ENCODE data around the gene MT3.
"Not testable (repeated sequence)": the region's sequence is repeated elsewhere in the genome, so short reads cannot be mapped to it uniquely, and the experiment has no call there.

MT3 gene

GRCh38 chr16:56618138-56618537 is 28.8 kb downstream of the MT3 start:
- 0 out of 2 replicates have a peak, but pooled peaks cover 9% of the 10 kb centered on the region for H3K27me3 ChIP-seq (ENCODE audit: low read depth, low read length)
- peaks cover 8% of the 10 kb centered on the region for H3K4me1 ChIP-seq (ENCODE audit: low read length)
- H3K79me2 ChIP-seq (ENCODE audit: low read length): no peaks in the 10 kb centered on the region

GRCh38 chr16:56620339-56620897 is 31.1 kb downstream of the MT3 start:
- Histone ChIP-seq H3K27ac (ENCODE audit: low read length) (no peak overlapping the region), H4K20me1 (ENCODE audit: insufficient read depth, low read length) (no peaks in the 10 kb centered on the region), H3K4me1 (ENCODE audit: low read length) (no peaks in the 10 kb centered on the region), H3K79me2 (ENCODE audit: low read length) (no peaks in the 10 kb centered on the region), H3K27me3 (ENCODE audit: low read depth, low read length) (0 out of 2 replicates have a peak, but pooled peaks cover 12% of the 10 kb centered on the region), H3K4me3 (ENCODE audit: low read length) (no peak overlapping the region), H3K36me3 (replicated peaks; ENCODE audit: low read depth, low read length) (no peaks in the 10 kb centered on the region), H2AFZ (ENCODE audit: low read depth, low read length) (no peak overlapping the region), H3K4me2 (ENCODE audit: low read length) (no peak overlapping the region), H3K9ac (ENCODE audit: low read length) (no peak overlapping the region), H3K9me3 (ENCODE audit: insufficient read depth, low read length) (no peaks in the 10 kb centered on the region)
- TF ChIP-seq CTCF (IDR thresholded peaks at IDR 0.05; ENCODE audit: low read depth, low read length): no peak
- TF ChIP-seq EZH2phosphoT487 (IDR thresholded peaks at IDR 0.05; ENCODE audit: low read depth): no peak

More at GRCh38 chr16:56618138-56618537, 28.8 kb downstream of the MT3 start:
- Histone ChIP-seq H2AFZ (ENCODE audit: low read depth, low read length) (no peak overlapping the region), H3K36me3 (replicated peaks; ENCODE audit: low read depth, low read length) (no peaks in the 10 kb centered on the region), H4K20me1 (ENCODE audit: insufficient read depth, low read length) (no peaks in the 10 kb centered on the region), H3K9ac (ENCODE audit: low read length) (no peak overlapping the region), H3K27ac (ENCODE audit: low read length) (no peak overlapping the region), H3K9me3 (ENCODE audit: insufficient read depth, low read length) (no peaks in the 10 kb centered on the region), H3K4me3 (ENCODE audit: low read length) (no peak overlapping the region), H3K4me2 (ENCODE audit: low read length) (no peak overlapping the region)
- TF ChIP-seq CTCF (IDR thresholded peaks at IDR 0.05; ENCODE audit: low read depth, low read length): no peak
- no peak for TF ChIP-seq EZH2phosphoT487 (IDR thresholded peaks at IDR 0.05; ENCODE audit: low read depth)

- not testable (repeated sequence) for H3K36me3 ChIP-seq (replicated peaks; ENCODE audit: low read depth, low read length); H3K27ac ChIP-seq (ENCODE audit: low read length); H4K20me1 ChIP-seq (ENCODE audit: insufficient read depth, low read length); H3K9me3 ChIP-seq (ENCODE audit: insufficient read depth, low read length); H3K9ac ChIP-seq (ENCODE audit: low read length); H3K4me1 ChIP-seq (ENCODE audit: low read length); H3K4me2 ChIP-seq (ENCODE audit: low read length); H3K79me2 ChIP-seq (ENCODE audit: low read length); H2AFZ ChIP-seq (ENCODE audit: low read depth, low read length); H3K4me3 ChIP-seq (ENCODE audit: low read length)
- peaks cover 21% of the 10 kb centered on the region for H3K27me3 ChIP-seq (ENCODE audit: low read depth, low read length)
Measured at GRCh38 chr16:56621665-56622445, 32.5 kb downstream of the MT3 start.

DNA sequence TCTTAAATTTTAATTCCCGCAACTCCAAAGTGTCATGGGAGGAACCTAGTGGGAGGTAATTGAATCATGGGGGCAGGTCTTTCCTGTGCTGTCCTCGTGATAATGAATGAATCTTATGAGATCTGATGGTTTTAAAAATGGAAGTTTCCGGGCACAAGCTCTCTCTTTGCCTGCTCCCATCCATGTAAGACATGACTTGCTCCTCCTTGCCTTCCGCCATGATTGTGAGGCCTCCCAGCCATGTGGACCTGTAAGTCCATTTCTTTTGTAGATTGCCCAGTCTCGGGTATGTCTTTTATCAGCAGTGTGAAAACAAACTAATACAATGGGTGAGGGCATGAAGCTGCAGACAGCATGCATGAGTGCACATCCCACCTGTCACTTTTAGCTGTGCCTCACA is 33.9 kb downstream of the MT3 start:
- not testable (repeated sequence) for H4K20me1 ChIP-seq (ENCODE audit: insufficient read depth, low read length); H3K79me2 ChIP-seq (ENCODE audit: low read length); H3K9me3 ChIP-seq (ENCODE audit: insufficient read depth, low read length); H3K4me1 ChIP-seq (ENCODE audit: low read length); H2AFZ ChIP-seq (ENCODE audit: low read depth, low read length); H3K27ac ChIP-seq (ENCODE audit: low read length); H3K36me3 ChIP-seq (replicated peaks; ENCODE audit: low read depth, low read length); H3K4me3 ChIP-seq (ENCODE audit: low read length); H3K9ac ChIP-seq (ENCODE audit: low read length); H3K4me2 ChIP-seq (ENCODE audit: low read length)
- H3K27me3 ChIP-seq (ENCODE audit: low read depth, low read length): peaks cover 17% of the 10 kb centered on the region

- peaks cover 15% of the 10 kb centered on the region for H3K27me3 ChIP-seq (ENCODE audit: low read depth, low read length)
- peaks cover under 1% of the 10 kb centered on the region; the same call in 1 of the 2 replicates for H3K4me1 ChIP-seq (ENCODE audit: low read length)
- no peak overlapping the region for H3K9ac ChIP-seq (ENCODE audit: low read length)
- no peaks in the 10 kb centered on the region for H3K36me3 ChIP-seq (replicated peaks; ENCODE audit: low read depth, low read length)
- no peak overlapping the region for H3K27ac ChIP-seq (ENCODE audit: low read length)
- H2AFZ ChIP-seq (ENCODE audit: low read depth, low read length): no peak overlapping the region
- TF ChIP-seq EZH2phosphoT487 (IDR thresholded peaks at IDR 0.05; ENCODE audit: low read depth): no peak
- no peak for TF ChIP-seq CTCF (IDR thresholded peaks at IDR 0.05; ENCODE audit: low read depth, low read length)
- no peak overlapping the region for H3K4me3 ChIP-seq (ENCODE audit: low read length)
- no peaks in the 10 kb centered on the region for H3K9me3 ChIP-seq (ENCODE audit: insufficient read depth, low read length)
- H3K4me2 ChIP-seq (ENCODE audit: low read length): no peak overlapping the region
- H3K79me2 ChIP-seq (ENCODE audit: low read length): no peaks in the 10 kb centered on the region
- H4K20me1 ChIP-seq (ENCODE audit: insufficient read depth, low read length): no peaks in the 10 kb centered on the region
Measured at GRCh38 chr16:56623637-56624036, 34.3 kb downstream of the MT3 start.

Data from OCI-LY3 (cell line).